ENCODE results near the gene P2RY12. TPM values are rescaled to one million over a fixed set of nuclear protein-coding genes. Genes with fewer than 3 reads are reported as not detected.

Gene P2RY12
- total RNA-seq: 1 to 10 TPM; 3.1 to 3.7 TPM
- long read RNA-seq, donor 1, partial matches to known transcripts: 0 of 2 reads
- long read RNA-seq, donor 1, other reads (novel, unspliced or antisense): 0 of 2 reads
- long read RNA-seq, donor 2, partial matches to known transcripts: 0 of 2 reads
- long read RNA-seq, donor 2, other reads (novel, unspliced or antisense): 0 of 2 reads

- intact Hi-C loops (cut with DNase I): no loop called here
- no peak for DNase-seq (ENCODE audit: low spot score)
Measured at GRCh38 chr3:151384741-151385174, at the start of gene P2RY12. P2RY12 (minus strand) TSS chr3:151384753; CDS start chr3:151338845, 45,908 bp downstream.

DNA sequence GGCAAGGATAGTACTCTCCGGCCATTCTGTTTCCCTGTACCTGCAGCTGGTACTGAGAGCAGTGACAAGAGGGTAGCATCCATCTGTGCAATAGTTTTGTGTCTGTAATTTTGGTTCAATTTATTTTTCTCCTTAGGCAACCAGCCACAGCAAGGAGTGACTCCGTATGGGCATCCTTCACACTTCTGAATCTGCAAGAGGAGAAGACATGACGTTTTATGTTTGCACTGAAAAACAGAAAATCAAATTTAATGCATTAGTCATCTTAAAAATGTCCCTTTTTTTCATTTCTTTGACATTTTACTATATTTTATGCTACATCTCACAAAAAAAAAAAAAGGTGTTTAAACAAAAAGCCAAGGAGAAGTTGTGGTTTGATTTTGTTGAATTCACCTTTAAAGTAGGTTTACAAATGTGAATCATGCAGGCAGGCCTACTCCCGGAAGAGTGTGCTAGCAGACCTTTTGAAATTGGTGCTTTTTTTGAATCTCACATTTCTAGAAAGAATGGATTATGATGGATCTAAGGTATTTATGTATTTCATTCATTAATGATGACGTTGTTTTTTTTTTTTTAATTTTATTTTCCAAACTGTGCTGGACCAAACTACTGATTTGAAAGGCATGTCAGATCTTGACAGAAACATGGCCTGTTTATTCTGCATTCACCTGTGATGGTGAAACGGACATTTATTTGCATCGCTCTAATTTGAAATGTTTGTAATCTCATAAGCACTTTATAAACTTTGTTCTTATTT, 48.2 kb upstream of the P2RY12 start:
- intact Hi-C loops (cut with DNase I): loop anchor here in 1 of 2 donors (10.0 kb wide), 1 partner anchor 222 kb away; no protein-coding TSS in a partner anchor

DNA sequence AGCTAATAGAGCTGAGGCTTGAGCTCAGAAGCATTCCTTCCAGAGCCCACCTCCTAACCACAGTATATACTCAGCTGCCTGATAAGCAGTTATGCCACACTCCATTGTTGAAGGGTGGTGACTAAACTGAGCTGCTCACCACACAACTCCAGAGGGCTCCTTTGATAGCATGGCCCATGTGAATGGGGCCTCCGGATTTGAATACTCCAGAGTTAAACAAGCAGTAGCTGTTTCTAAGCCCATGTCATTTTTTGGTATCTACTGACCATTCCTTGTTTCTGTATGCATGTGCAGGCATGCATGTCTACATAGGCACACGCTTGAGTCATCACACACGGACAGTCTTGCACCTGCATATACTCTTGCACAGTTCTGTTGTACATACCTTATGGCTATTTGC, 47.4 kb upstream of the P2RY12 start:
- intact Hi-C loops (cut with DNase I): loop anchor here in 1 of 2 donors (10.0 kb wide), 1 partner anchor 223 kb away; no protein-coding TSS in a partner anchor
- DNase-seq (ENCODE audit: low spot score): no peak

More for the DNA sequence above, 48.2 kb upstream of the P2RY12 start:
- DNase-seq (ENCODE audit: low spot score): no peak

- no peak for DNase-seq (ENCODE audit: low spot score)
- intact Hi-C loops (cut with DNase I): loop anchor here in 1 of 2 donors (10.0 kb wide), 1 partner anchor 224 kb away; no protein-coding TSS in a partner anchor
Measured at GRCh38 chr3:151430821-151431484, 46.4 kb upstream of the P2RY12 start.

DNA sequence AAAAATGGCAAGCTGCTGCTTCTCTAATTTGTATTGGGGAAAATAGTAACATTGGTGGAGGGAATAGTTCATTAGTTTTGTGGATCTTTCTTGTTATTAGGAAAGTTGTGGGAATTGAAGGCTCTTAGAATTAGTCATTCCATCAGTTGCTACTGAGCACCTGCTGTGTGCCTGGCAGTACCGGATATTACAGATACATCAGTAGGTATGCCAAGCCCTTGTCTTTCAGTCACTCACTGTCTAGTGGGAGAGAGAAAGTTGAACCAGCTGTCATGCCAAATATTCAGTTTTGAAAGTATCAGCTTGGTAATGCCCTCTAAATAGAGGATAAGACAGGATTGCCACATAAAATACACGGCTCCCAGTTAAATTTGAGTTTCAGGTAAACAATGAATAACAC, 43.8 kb upstream of the P2RY12 start:
- intact Hi-C loops (cut with DNase I): no loop called here
- no peak for DNase-seq (ENCODE audit: low spot score)

DNA sequence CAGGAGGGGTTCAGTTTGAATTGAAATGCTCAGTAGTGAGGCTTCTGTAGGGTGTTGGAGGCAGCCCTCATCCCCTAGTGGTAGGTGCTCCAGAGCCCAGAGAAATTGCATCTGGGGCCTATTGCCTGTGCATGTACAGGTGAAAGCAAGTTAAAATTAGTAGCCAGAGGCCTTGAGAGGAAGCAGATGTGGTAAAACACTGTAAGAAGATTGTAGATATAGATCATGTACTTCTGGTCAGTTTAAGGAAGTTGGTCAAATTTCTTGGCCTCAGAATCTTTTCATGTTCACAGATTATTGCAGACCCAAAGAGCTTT, 41.7 kb upstream of the P2RY12 start:
- intact Hi-C loops (cut with DNase I): no loop called here
- DNase-seq (ENCODE audit: low spot score): no peak

GRCh38 chr3:151425627-151426340, 41.2 kb upstream of the P2RY12 start:
- intact Hi-C loops (cut with DNase I): no loop called here
- no peak for DNase-seq (ENCODE audit: low spot score)

- intact Hi-C loops (cut with DNase I): no loop called here
- DNase-seq (ENCODE audit: low spot score): no peak
Measured at GRCh38 chr3:151423091-151423490, 38.5 kb upstream of the P2RY12 start.

- intact Hi-C loops (cut with DNase I): no loop called here
- DNase-seq (ENCODE audit: low spot score): no peak
Measured at GRCh38 chr3:151421938-151422337, 37.4 kb upstream of the P2RY12 start.

GRCh38 chr3:151419806-151420205, 35.3 kb upstream of the P2RY12 start:
- intact Hi-C loops (cut with DNase I): no loop called here
- DNase-seq (ENCODE audit: low spot score): no peak

GRCh38 chr3:151415289-151415688, 30.7 kb upstream of the P2RY12 start:
- intact Hi-C loops (cut with DNase I): no loop called here
- DNase-seq (ENCODE audit: low spot score): no peak

- no peak for DNase-seq (ENCODE audit: low spot score)
- intact Hi-C loops (cut with DNase I): no loop called here
Measured at GRCh38 chr3:151412989-151413388, 28.4 kb upstream of the P2RY12 start.

DNA sequence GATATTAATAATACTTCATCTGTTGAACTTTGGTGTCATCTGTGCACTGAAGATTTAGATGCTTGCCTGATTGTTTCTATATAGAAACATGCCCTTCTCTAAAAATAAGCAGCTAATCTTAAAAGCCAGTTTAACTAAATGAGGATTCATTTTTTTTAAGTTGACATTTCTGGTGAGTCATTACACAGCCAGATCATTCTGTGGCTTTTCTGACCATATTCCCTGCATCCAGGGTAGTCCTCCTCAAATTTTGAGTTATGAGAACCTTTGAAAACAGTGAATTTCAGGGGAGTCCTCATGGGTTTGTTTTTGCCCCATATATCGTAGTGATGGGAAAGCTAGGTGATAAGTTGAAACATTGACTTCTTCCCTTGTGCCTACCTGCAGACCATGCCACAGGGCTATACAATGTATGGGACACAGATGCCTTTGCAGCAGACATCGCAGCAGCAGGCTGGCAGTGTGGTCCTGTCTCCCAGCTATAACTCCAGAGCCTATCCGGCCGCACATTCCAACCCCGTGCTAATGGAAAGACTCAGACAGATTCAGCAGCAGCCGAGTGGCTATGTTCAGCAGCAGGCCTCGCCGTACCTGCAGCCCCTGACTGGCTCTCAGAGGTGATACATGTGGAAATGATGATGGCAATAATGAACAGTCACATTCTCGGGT, 26.5 kb upstream of the P2RY12 start:
- intact Hi-C loops (cut with DNase I): no loop called here

DNA sequence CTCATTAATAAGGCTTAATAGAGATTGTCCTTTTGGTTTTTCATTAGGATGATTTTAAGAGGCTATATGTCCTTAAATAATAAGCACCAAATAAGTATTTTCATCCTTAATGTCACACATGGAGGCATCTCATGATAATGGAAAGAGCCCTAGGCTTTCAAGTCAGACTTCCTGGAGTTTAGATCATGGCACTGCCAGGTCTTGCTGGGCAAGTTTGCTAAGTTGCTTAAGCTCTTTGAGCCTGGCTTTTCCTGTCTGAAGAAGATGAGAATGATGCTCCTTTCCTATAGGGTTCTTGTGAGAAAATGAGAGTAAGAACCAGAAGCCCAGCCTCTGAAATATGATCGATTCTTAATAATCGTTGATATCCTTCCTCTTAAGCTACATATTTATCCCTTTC, 23.4 kb upstream of the P2RY12 start:
- no peak for DNase-seq (ENCODE audit: low spot score)
- intact Hi-C loops (cut with DNase I): no loop called here

More for the DNA sequence above, 26.5 kb upstream of the P2RY12 start:
- DNase-seq (ENCODE audit: low spot score): no peak

GRCh38 chr3:151404316-151404715, 19.8 kb upstream of the P2RY12 start:
- intact Hi-C loops (cut with DNase I): no loop called here
- DNase-seq (ENCODE audit: low spot score): no peak

- intact Hi-C loops (cut with DNase I): no loop called here
- DNase-seq (ENCODE audit: low spot score): no peak
Measured at GRCh38 chr3:151403246-151403645, 18.7 kb upstream of the P2RY12 start.

DNA sequence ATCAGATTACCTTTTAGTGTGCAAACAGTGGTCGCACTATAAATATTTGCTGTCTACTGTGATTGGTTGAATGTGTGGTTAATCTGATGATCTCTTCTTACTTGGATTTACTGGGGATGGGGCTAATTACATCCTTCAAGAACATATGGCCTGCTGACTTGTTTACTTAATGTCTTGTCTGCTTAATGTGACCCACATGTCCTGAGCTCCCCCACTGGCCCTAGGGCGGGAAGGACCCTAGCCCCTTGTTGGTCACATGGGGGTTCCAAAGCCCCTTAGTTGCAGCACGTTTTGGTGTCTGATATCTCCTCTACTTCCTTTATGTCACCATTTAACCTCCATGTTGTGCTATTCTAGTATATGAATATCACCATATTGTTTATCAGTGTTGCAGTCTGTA, 17.8 kb upstream of the P2RY12 start:
- intact Hi-C loops (cut with DNase I): no loop called here
- no peak for DNase-seq (ENCODE audit: low spot score)

DNA sequence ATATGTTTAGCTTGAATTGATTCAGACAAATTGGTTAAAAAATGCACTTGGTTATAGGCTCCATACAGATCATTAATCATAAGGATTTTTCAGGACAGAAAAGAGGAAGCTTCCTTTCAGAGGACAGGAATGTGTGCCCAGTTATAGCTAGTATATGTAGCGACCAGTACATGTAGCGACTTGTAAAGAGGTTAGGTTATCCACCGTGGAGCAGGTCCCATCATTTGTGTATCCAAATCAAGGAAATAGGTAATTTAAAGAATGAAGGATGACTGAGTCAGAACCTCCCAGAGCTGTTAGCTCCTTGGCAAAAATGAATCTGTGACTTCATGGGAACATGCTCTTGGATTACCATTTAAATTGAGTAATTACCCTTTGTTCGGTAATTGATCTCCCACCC, 15.8 kb upstream of the P2RY12 start:
- intact Hi-C loops (cut with DNase I): no loop called here
- DNase-seq (ENCODE audit: low spot score): no peak

DNA sequence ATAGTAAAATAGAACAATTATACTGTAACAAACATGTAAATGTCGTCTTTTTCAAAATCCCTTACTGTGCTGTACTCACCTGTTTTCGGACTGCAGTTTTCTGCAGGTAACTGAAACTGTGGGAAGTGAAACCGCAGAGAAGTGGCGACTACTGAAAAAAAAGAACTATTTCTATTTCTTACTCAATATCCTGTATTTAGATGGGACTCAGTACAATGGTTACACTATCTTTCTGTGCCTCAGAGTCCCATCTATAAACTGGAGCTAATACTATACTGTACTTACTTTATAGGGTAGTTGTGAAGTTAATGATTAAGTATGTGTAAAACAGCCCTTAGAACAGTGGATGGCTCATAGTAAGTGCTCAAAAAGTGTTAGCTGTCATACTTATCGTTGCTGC, 14.3 kb upstream of the P2RY12 start:
- DNase-seq (ENCODE audit: low spot score): no peak

More for the DNA sequence above, 14.3 kb upstream of the P2RY12 start:
- intact Hi-C loops (cut with DNase I): no loop called here
